ENCODE data around the gene CD33.

GRCh38 chr19:51219971-51220370, 4.9 kb upstream of the CD33 start:
- no peak for TF ChIP-seq CTCF (conservative IDR thresholded peaks at IDR 0.05; ENCODE audit: low read depth, low read length)
- no peak for TF ChIP-seq EZH2 (IDR thresholded peaks at IDR 0.05; ENCODE audit: borderline replicate concordance, low read depth, low read length, poor library complexity, severe bottlenecking)

Measured in A673 (cell line).